ENCODE data around the gene SNRNP48.

Gene SNRNP48

DNA sequence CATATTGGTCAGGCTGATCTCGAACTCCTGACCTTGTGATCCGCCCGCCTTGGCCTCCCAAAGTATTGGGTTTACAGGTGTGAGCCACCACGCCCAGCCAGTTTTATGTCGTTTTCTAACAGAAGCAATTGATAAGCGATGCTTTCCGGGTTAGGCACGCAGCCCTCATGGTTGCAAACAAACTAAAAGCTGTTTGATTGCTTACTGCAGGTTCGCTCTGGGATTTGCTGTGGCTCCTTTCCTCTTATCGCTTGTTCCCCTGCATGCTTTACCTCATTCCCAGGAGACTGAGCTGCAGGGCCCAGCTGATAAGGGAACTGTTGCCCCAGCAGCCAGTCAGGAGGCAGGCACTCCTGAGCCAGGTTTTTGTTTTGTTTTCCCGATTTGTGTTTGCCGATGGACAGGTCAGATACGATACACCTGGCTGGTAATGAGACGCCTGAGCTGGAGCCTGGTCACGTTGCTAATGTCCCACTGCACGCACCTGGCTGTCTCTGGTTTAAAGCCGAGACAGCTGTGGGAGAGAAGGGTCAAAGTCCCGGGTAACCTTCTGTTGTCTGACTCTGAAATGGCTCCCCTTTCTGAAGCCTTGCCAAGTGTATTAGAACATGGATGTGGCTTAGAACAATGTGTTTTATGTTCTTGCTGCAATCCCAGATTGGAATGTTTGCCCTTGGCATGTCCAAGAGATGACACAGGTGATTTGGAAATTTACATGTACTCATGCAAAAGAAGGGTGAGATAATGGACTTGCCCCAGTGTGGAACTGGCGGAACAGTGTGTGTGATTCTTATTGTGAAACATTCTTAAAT lies 28.6 kb upstream of the SNRNP48 start:
- Histone ChIP-seq H3K9ac (ENCODE audit: low read length) (no peak overlapping the region), H3K4me1 (ENCODE audit: control insufficient read depth, insufficient read depth, low read length) (peaks cover 12% of the 10 kb centered on the region), H3K27me3 (replicated peaks; ENCODE audit: control insufficient read depth, insufficient read depth, low read length) (no peaks in the 10 kb centered on the region), H3K9me3 (ENCODE audit: control insufficient read depth, low read length) (no peaks in the 10 kb centered on the region), H3K36me3 (ENCODE audit: control insufficient read depth, insufficient read depth, low read length, severe bottlenecking) (peaks cover 16% of the 10 kb centered on the region), H3K4me3 (ENCODE audit: low read length) (no peak overlapping the region)
- no peak for DNase-seq (ENCODE audit: low read depth)

DNA sequence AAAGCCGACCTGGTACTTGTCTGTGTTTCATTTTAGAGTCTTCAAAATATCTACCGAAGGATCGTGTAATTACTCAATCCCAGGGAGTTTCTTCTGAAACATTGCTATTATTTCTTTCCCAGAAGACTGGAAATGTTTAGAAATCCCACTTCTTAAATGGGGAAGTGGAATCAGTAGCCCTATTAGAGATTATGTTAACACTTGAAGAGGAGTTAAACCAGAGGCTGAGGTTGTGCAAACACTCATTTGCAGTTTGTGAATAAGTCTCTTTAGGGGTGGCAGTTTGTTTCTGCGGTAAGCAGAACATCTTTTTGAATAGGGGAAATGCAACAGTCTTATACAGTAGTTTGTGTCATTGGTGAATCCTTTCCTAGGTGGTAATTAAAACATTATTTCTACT lies 27.2 kb upstream of the SNRNP48 start:
- H3K4me3 ChIP-seq (ENCODE audit: low read length), result no peak overlapping the region

DNA sequence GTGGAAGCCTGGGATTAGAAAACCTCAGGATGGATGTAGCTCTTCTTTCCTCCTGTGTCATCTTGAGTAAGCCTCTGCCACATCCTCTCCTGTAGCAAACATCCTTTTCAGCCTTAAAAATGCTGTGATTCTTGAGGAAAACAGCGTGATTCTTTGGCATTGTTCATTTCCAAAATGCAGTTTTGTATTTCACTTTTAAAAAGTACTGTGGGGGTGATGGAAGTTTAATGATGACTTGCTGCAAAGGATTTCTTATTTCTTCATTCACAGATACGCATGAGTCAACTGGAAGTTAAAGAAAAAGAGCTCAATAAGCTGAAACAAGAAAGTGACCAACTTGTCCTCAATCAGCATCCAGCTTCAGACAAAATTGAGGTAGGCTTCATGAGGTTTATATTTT lies 23.9 kb upstream of the SNRNP48 start:
- peak; percentile 47 for DNase-seq (ENCODE audit: low read depth)
- no peak overlapping the region for H3K4me3 ChIP-seq (ENCODE audit: low read length)
- no peaks in the 10 kb centered on the region for H3K27me3 ChIP-seq (replicated peaks; ENCODE audit: control insufficient read depth, insufficient read depth, low read length)
- H3K36me3 ChIP-seq (ENCODE audit: control insufficient read depth, insufficient read depth, low read length, severe bottlenecking), result peaks cover 21% of the 10 kb centered on the region
- peaks cover 34% of the 10 kb centered on the region for H3K4me1 ChIP-seq (ENCODE audit: control insufficient read depth, insufficient read depth, low read length)
- H3K9ac ChIP-seq (ENCODE audit: low read length), result peak overlapping the region; percentile 17
- no peaks in the 10 kb centered on the region for H3K9me3 ChIP-seq (ENCODE audit: control insufficient read depth, low read length)

More for the DNA sequence above, 27.2 kb upstream of the SNRNP48 start:
- Histone ChIP-seq H3K36me3 (ENCODE audit: control insufficient read depth, insufficient read depth, low read length, severe bottlenecking) (peaks cover 11% of the 10 kb centered on the region), H3K4me1 (ENCODE audit: control insufficient read depth, insufficient read depth, low read length) (peaks cover 26% of the 10 kb centered on the region), H3K9me3 (ENCODE audit: control insufficient read depth, low read length) (no peaks in the 10 kb centered on the region), H3K9ac (ENCODE audit: low read length) (no peak overlapping the region), H3K27me3 (replicated peaks; ENCODE audit: control insufficient read depth, insufficient read depth, low read length) (no peaks in the 10 kb centered on the region)
- no peak for DNase-seq (ENCODE audit: low read depth)

DNA sequence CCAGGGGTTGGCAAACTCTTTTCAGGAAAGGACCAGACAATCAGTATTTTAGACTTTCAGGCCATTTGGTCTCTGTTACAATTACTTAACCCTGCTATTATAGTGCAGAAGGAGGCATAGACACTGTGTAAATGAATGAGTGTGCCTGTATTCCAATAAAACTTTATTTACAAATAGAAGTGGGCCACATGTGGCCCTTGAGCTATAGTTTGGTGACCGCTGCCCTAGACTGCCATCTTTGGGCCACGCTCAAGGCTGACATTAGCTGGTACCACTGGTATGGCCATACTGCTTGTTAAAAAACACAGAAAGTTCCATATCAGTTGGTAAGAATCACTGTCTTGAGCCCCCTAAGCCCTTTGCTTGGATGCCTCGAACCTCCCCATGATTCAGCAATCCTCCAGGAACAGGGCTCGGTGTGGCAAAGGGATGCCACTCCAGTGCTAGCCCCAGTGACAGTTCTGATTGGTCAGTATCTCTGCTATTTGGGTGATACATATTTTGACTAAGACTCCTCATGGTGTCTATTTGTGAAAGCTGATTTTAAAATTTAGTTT lies 23.3 kb upstream of the SNRNP48 start:
- no peak for DNase-seq (ENCODE audit: low read depth)
- Histone ChIP-seq H3K27me3 (replicated peaks; ENCODE audit: control insufficient read depth, insufficient read depth, low read length) (no peaks in the 10 kb centered on the region), H3K4me1 (ENCODE audit: control insufficient read depth, insufficient read depth, low read length) (peaks cover 32% of the 10 kb centered on the region), H3K9ac (ENCODE audit: low read length) (no peak overlapping the region), H3K36me3 (ENCODE audit: control insufficient read depth, insufficient read depth, low read length, severe bottlenecking) (peaks cover 23% of the 10 kb centered on the region), H3K9me3 (ENCODE audit: control insufficient read depth, low read length) (no peaks in the 10 kb centered on the region), H3K4me3 (ENCODE audit: low read length) (no peak overlapping the region)

DNA sequence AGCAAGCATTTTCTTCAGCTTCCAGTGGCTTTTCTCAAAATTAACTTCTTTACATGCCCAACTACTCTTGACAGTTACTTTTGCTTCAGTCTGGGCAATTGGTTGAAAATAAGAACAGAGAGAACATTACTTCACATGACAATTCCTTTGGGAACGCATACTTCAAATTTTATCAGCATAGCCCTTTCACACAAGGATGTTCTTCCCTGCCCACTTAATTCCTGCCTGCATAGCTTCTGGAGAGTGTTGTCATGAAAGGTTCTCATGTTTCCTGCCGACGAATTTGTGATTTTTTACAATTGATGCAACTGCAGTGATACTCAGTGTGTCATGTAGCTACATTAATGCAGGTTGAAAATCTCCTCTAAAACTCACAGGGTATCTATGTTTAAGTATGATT lies 22.0 kb upstream of the SNRNP48 start:
- Histone ChIP-seq H3K36me3 (ENCODE audit: control insufficient read depth, insufficient read depth, low read length, severe bottlenecking) (peaks cover 37% of the 10 kb centered on the region), H3K4me1 (ENCODE audit: control insufficient read depth, insufficient read depth, low read length) (peaks cover 31% of the 10 kb centered on the region), H3K27me3 (replicated peaks; ENCODE audit: control insufficient read depth, insufficient read depth, low read length) (no peaks in the 10 kb centered on the region), H3K9ac (ENCODE audit: low read length) (peak overlapping the region; percentile 36), H3K4me3 (ENCODE audit: low read length) (peak overlapping the region; percentile 10), H3K9me3 (ENCODE audit: control insufficient read depth, low read length) (no peaks in the 10 kb centered on the region)
- peak; percentile 93 for DNase-seq (ENCODE audit: low read depth)

DNA sequence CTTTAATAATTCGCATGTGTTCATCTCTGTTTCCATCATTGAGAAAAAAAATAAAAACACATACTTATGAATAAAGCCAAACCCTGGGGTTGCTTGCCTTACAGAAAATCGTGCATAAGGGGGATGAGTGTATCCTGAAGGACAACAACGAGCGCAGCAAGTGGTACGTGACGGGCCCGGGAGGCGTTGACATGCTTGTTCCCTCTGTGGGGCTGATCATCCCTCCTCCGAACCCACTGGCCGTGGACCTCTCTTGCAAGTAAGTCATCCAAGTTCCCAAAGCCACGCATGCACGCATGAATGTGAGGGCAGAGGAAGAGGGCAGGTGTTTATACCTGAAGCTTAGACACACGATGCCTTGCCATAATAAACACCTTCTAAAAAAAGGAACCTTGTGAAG lies 20.9 kb upstream of the SNRNP48 start:
- H3K27me3 ChIP-seq (replicated peaks; ENCODE audit: control insufficient read depth, insufficient read depth, low read length), result no peaks in the 10 kb centered on the region
- no peaks in the 10 kb centered on the region for H3K9me3 ChIP-seq (ENCODE audit: control insufficient read depth, low read length)
- no peak overlapping the region for H3K4me3 ChIP-seq (ENCODE audit: low read length)
- DNase-seq (ENCODE audit: low read depth), result no peak
- no peak overlapping the region for H3K9ac ChIP-seq (ENCODE audit: low read length)
- H3K4me1 ChIP-seq (ENCODE audit: control insufficient read depth, insufficient read depth, low read length), result peaks cover 31% of the 10 kb centered on the region
- peaks cover 37% of the 10 kb centered on the region for H3K36me3 ChIP-seq (ENCODE audit: control insufficient read depth, insufficient read depth, low read length, severe bottlenecking)

DNA sequence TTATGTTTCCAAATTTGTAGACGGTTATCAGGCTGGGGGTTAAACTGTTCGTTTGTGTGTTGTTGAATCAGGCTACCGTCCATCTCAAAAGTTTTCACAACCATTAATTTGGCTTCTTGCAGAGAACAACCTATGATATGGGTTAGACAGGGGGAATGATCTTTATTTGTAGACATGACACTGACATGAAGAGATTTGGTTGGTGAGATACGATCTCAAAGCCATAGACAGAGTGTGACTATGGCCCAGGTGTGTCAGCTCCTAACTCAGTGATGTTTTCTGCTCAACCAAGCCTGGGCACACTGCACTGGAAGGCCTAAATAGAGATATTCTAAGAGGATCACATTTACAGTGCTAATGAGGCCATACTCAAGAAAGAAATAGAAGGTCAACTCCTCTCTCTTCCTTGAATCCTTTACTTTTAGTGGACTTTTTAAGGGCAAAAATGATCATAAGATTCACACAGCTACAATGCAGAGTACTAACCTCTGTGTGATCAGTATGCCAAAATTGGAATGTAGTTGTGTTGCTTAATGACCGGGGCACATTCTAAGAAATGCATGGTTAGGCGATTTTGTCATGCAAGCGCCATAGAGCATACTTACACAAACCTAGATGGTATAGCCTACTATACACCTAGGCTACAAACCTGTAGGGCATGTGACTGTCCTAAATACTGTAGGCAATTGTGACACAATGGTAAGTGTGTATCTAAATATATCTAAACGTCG lies 17.6 kb upstream of the SNRNP48 start:
- Histone ChIP-seq H3K4me1 (ENCODE audit: control insufficient read depth, insufficient read depth, low read length) (peaks cover 12% of the 10 kb centered on the region), H3K9me3 (ENCODE audit: control insufficient read depth, low read length) (no peaks in the 10 kb centered on the region), H3K9ac (ENCODE audit: low read length) (no peak overlapping the region), H3K27me3 (replicated peaks; ENCODE audit: control insufficient read depth, insufficient read depth, low read length) (no peaks in the 10 kb centered on the region), H3K36me3 (ENCODE audit: control insufficient read depth, insufficient read depth, low read length, severe bottlenecking) (peaks cover 59% of the 10 kb centered on the region), H3K4me3 (ENCODE audit: low read length) (no peak overlapping the region)
- no peak for DNase-seq (ENCODE audit: low read depth)

DNA sequence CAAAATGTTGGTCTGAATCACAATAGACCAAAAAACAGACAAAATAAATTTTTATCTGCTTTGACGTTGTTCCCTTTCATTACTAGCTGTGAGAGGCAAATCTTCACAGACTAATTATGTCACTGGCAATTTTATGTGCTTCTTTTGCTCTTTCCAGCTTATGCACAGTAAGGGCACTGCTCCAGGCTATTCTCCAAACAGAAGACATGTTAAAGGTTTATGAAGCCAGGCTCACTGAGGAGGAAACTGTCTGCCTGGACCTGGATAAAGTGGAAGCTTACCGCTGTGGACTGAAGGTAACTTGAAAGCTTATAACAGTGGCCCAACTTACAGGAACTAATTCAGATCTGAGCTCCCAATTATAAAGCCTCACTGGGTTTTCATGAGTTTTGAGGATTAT lies 15.5 kb upstream of the SNRNP48 start:
- peaks cover 4% of the 10 kb centered on the region for H3K4me1 ChIP-seq (ENCODE audit: control insufficient read depth, insufficient read depth, low read length)
- peaks cover 49% of the 10 kb centered on the region for H3K36me3 ChIP-seq (ENCODE audit: control insufficient read depth, insufficient read depth, low read length, severe bottlenecking)
- DNase-seq (ENCODE audit: low read depth), result no peak
- H3K9me3 ChIP-seq (ENCODE audit: control insufficient read depth, low read length), result no peaks in the 10 kb centered on the region
- no peaks in the 10 kb centered on the region for H3K27me3 ChIP-seq (replicated peaks; ENCODE audit: control insufficient read depth, insufficient read depth, low read length)
- no peak overlapping the region for H3K9ac ChIP-seq (ENCODE audit: low read length)
- no peak overlapping the region for H3K4me3 ChIP-seq (ENCODE audit: low read length)

DNA sequence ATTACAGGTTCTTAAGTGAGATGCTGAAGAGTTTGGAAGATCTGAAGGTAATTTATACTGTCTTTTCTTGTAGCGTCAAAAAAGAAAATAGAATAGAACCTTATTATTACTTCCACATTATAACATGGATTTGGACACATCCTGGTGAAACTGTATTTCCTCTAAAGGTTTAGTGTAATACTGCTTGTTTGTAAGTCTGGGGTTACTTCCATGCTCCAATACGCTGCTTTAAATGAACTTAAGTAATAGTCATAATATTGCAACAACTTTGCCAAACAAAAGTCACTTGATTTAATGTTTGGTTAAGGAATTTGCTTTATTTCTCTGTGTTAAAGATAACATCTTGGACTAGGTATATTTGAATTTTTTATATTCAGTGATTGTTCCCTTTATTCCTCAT lies 11.5 kb upstream of the SNRNP48 start:
- H3K36me3 ChIP-seq (ENCODE audit: control insufficient read depth, insufficient read depth, low read length, severe bottlenecking), result peaks cover 51% of the 10 kb centered on the region
- no peak overlapping the region for H3K4me3 ChIP-seq (ENCODE audit: low read length)
- H3K27me3 ChIP-seq (replicated peaks; ENCODE audit: control insufficient read depth, insufficient read depth, low read length), result no peaks in the 10 kb centered on the region

DNA sequence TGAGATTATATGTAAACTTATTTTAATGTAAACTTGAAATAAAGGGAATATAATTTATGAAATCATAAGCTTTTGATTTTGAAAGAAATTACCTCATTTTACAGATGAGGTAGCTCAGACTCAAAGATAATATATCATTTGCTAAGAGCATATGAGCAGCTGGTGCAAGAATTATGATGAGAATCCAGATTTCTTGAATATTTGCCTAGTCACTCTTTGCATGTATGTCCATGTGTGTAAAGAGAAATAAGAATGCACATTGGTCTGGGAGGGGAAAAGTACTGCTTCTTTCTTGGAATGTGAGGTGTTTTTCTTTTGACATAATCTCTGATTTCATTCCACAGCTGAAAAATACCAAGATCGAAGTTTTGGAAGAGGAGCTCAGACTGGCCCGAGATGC lies 11.1 kb upstream of the SNRNP48 start:
- no peaks in the 10 kb centered on the region for H3K27me3 ChIP-seq (replicated peaks; ENCODE audit: control insufficient read depth, insufficient read depth, low read length)
- H3K36me3 ChIP-seq (ENCODE audit: control insufficient read depth, insufficient read depth, low read length, severe bottlenecking), result peaks cover 55% of the 10 kb centered on the region
- peak; percentile 42 for DNase-seq (ENCODE audit: low read depth)
- no peak overlapping the region for H3K9ac ChIP-seq (ENCODE audit: low read length)
- H3K9me3 ChIP-seq (ENCODE audit: control insufficient read depth, low read length), result no peaks in the 10 kb centered on the region
- peaks cover 4% of the 10 kb centered on the region for H3K4me1 ChIP-seq (ENCODE audit: control insufficient read depth, insufficient read depth, low read length)
- H3K4me3 ChIP-seq (ENCODE audit: low read length), result no peak overlapping the region

More for the DNA sequence above, 11.5 kb upstream of the SNRNP48 start:
- H3K9me3 ChIP-seq (ENCODE audit: control insufficient read depth, low read length), result no peaks in the 10 kb centered on the region
- H3K9ac ChIP-seq (ENCODE audit: low read length), result no peak overlapping the region
- DNase-seq (ENCODE audit: low read depth), result peak; percentile 17
- peaks cover 4% of the 10 kb centered on the region for H3K4me1 ChIP-seq (ENCODE audit: control insufficient read depth, insufficient read depth, low read length)

DNA sequence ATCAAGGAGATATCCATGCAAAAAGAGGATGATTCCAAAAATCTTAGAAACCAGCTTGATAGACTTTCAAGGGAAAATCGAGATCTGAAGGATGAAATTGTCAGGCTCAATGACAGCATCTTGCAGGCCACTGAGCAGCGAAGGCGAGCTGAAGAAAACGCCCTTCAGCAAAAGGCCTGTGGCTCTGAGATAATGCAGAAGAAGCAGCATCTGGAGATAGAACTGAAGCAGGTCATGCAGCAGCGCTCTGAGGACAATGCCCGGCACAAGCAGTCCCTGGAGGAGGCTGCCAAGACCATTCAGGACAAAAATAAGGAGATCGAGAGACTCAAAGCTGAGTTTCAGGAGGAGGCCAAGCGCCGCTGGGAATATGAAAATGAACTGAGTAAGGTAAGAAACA lies 10.1 kb upstream of the SNRNP48 start:
- Histone ChIP-seq H3K4me3 (ENCODE audit: low read length) (no peak overlapping the region), H3K9ac (ENCODE audit: low read length) (no peak overlapping the region), H3K27me3 (replicated peaks; ENCODE audit: control insufficient read depth, insufficient read depth, low read length) (no peaks in the 10 kb centered on the region), H3K36me3 (ENCODE audit: control insufficient read depth, insufficient read depth, low read length, severe bottlenecking) (peaks cover 54% of the 10 kb centered on the region), H3K4me1 (ENCODE audit: control insufficient read depth, insufficient read depth, low read length) (peaks cover 4% of the 10 kb centered on the region), H3K9me3 (ENCODE audit: control insufficient read depth, low read length) (no peaks in the 10 kb centered on the region)
- no peak for DNase-seq (ENCODE audit: low read depth)
